PFSK-1 (cell line): ENCODE results near the gene CCDC15.

ENCODE experiments used
- FOXP2 ChIP-seq: optimal IDR thresholded peaks from 2 replicates; pipeline ENCODE3; 2011; ENCODE audit warnings: borderline replicate concordance, control low read depth, inconsistent platforms; ENCODE audit not compliant: insufficient read depth; ENCODE audit errors: extremely low read length, extremely low read depth
- POLR2AphosphoS5 ChIP-seq: IDR thresholded peaks from 2 replicates; pipeline ENCODE4 v1.6.1; 2012; ENCODE audit warnings: low read depth, mild to moderate bottlenecking, control low read depth, low read length, moderate library complexity
- SIN3A ChIP-seq: IDR thresholded peaks from 2 replicates; pipeline ENCODE4 v1.6.1; 2012; ENCODE audit warnings: mild to moderate bottlenecking, low read length, moderate library complexity, borderline replicate concordance; ENCODE audit not compliant: insufficient read depth
- TAF1 ChIP-seq: IDR thresholded peaks from 2 replicates; pipeline ENCODE4 v1.6.1; 2012; ENCODE audit warnings: low read length, control low read depth, borderline replicate concordance; ENCODE audit not compliant: insufficient read depth
- TF ChIP-seq, protein P1 (sequence below), 2 experiments: IDR thresholded peaks; 2 replicates each; pipeline versions ENCODE4 v1.6.1 to v1.8.0; 2011 to 2012; ENCODE audit warnings: low read depth in 2 of 2, low read length in 2 of 2, control low read depth in 1 of 2, inconsistent platforms in 1 of 2, mild to moderate bottlenecking in 1 of 2, moderate library complexity in 1 of 2; ENCODE audit not compliant: insufficient read depth in 1 of 2

CCDC15 gene

DNA sequence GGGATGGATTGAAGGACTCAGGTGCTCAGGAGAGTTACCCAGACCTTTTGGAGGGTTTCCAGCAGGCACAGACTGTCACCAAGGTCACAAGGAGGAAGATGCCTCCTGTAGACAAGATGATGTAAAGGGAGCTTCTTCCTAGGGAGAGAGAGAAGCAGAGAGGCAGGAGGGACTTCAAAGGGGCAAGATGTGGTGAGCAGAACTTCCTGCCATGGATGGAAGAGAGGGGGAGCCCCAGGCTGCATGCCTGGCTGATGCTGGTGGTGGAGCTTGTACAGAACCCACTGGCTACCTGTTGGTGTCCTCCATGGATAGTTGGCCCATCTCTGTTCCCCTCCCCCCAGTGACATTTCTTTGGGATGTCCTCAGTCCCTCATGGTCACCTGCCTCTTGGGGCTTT, 30.7 kb upstream of the CCDC15 start:
- TF ChIP-seq, protein P1, sequence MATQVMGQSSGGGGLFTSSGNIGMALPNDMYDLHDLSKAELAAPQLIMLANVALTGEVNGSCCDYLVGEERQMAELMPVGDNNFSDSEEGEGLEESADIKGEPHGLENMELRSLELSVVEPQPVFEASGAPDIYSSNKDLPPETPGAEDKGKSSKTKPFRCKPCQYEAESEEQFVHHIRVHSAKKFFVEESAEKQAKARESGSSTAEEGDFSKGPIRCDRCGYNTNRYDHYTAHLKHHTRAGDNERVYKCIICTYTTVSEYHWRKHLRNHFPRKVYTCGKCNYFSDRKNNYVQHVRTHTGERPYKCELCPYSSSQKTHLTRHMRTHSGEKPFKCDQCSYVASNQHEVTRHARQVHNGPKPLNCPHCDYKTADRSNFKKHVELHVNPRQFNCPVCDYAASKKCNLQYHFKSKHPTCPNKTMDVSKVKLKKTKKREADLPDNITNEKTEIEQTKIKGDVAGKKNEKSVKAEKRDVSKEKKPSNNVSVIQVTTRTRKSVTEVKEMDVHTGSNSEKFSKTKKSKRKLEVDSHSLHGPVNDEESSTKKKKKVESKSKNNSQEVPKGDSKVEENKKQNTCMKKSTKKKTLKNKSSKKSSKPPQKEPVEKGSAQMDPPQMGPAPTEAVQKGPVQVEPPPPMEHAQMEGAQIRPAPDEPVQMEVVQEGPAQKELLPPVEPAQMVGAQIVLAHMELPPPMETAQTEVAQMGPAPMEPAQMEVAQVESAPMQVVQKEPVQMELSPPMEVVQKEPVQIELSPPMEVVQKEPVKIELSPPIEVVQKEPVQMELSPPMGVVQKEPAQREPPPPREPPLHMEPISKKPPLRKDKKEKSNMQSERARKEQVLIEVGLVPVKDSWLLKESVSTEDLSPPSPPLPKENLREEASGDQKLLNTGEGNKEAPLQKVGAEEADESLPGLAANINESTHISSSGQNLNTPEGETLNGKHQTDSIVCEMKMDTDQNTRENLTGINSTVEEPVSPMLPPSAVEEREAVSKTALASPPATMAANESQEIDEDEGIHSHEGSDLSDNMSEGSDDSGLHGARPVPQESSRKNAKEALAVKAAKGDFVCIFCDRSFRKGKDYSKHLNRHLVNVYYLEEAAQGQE (IDR thresholded peaks at IDR 0.05; ENCODE audit: insufficient read depth in 1 of 2, low read depth in 2 of 2, low read length in 2 of 2) = no peak
- TF ChIP-seq TAF1 = no peak
- TF ChIP-seq FOXP2 = no peak
- no peak for TF ChIP-seq POLR2AphosphoS5
- no peak for TF ChIP-seq SIN3A

DNA sequence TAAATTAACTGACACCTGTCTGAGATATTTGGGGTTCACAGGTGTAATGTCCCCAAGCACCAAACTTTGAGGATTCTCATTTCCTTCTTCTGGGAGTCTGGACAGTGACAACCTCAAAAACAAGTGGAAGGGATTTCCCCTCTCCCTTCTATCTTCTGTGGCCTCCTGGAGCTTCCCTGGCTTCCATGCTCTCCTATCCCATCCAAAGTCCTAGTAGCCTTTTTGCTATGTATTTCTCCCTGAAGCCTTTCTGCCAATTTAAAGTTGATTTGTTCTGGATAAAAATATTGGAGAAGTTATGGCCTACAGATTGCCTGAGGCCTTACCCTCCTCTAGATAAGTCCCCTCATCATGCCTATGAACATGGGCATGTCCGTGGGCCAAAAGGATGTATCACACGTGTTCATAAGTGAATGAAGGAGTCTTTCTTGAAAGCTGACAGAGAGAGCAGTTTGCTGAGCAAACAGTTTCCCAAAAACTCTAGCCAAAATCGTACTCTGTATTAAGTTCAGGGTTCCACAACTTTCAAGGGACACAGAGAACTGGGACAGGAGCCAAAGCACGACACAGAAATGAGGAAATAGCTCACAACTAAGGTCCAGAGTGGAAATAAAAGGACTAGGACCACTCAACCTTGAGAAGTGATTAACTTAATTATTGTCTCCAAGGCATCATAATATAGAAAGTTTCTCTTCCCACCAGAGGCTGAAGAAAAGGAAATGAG, 24.9 kb upstream of the CCDC15 start:
- no peak for TF ChIP-seq TAF1
- no peak for TF ChIP-seq FOXP2
- no peak for TF ChIP-seq POLR2AphosphoS5
- TF ChIP-seq SIN3A = no peak
- TF ChIP-seq, protein P1 (IDR thresholded peaks at IDR 0.05; ENCODE audit: insufficient read depth in 1 of 2, low read depth in 2 of 2, low read length in 2 of 2) = no peak

DNA sequence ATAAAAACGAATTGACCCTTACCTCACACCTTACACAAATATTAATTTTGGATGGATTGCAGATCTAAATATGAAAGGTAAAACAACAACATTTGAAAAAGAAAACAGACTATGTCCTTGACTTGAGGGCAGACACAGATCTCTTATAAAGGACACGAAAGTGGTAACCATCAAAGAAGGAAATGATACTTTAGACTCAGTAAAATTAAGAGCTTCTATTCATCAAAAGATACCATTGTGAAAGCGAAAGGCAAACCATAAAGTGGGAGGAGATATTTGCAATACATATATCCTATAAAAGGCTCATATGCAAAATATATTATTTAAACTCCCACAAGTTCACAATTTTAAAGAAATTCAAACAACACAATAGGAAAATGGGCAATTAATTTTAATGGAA, 23.2 kb upstream of the CCDC15 start:
- no peak for TF ChIP-seq TAF1
- TF ChIP-seq FOXP2 = no peak
- TF ChIP-seq SIN3A = no peak
- TF ChIP-seq POLR2AphosphoS5 = no peak
- TF ChIP-seq, protein P1 (IDR thresholded peaks at IDR 0.05; ENCODE audit: insufficient read depth in 1 of 2, low read depth in 2 of 2, low read length in 2 of 2) = no peak

DNA sequence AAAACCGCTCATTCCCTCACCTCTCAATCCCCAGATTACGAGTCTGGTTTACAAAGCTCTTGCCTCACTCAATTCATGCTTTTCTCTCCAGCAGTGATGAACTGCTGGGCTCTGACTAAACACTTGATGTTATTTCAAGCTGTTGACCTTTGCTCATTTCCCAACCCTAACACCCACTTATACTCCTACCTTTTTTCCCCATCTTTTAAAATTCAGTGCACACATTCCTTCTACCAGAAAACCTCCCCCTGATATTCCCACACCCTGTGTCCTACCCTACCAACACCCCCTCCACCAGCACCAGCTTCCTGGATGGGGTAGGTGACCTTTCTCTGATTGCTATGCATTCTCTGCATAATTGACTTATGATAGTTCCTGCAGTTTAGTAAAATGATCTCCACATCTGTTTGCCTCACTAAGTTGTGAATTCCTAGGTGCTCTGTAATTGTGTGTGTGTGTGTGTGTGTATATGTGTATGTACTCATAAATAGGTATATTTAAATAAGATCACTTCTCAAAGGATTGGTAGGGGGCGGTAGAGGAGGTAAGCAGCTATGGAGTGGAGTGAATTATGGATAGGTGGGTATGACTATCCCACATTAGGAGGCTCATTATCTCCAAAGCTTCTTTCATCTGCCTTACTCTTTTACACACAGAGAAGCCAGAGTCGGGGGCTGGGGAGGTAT, 19.0 kb upstream of the CCDC15 start:
- TF ChIP-seq POLR2AphosphoS5 (no peak), TAF1 (no peak), FOXP2 (no peak), SIN3A (no peak)
- TF ChIP-seq, protein P1 (IDR thresholded peaks at IDR 0.05; ENCODE audit: insufficient read depth in 1 of 2, low read depth in 2 of 2, low read length in 2 of 2) = no peak
